ENCODE measurements around the gene KPTN. TPM values are rescaled to one million over a fixed set of nuclear protein-coding genes. Genes with fewer than 3 reads are reported as not detected.

Gene KPTN
- total and polyA plus RNA-seq, 4 donors = 2.3 to 6.0 (median 4.0) TPM

GRCh38 chr19:47434088-47434487 is 49.9 kb downstream of the KPTN start:
- Histone ChIP-seq H3K4me3 (ENCODE audit: low read depth in 1 of 3, low read length in 3 of 3) (no peak overlapping the region), H3K4me1 (ENCODE audit: control insufficient read depth in 4 of 4, insufficient read depth in 4 of 4, low read length in 3 of 4) (peaks cover 2 to 7% (median 5%) of the 10 kb centered on the region in 4 donors), H3K27me3 (ENCODE audit: control insufficient read depth in 4 of 4, insufficient read depth in 4 of 4, low read length in 3 of 4) (peaks cover 0 to 9% (median 3%) of the 10 kb centered on the region in 4 donors), H3K9ac (ENCODE audit: low read depth in 1 of 2, low read length in 2 of 2) (no peak overlapping the region), H3K27ac (ENCODE audit: low read depth in 1 of 2, low read length in 2 of 2) (no peak overlapping the region), H3K9me3 (ENCODE audit: control insufficient read depth in 4 of 4, low read length in 3 of 4) (no peaks in the 10 kb centered on the region), H3K36me3 (ENCODE audit: control insufficient read depth in 4 of 4, insufficient read depth in 3 of 4, low read depth in 1 of 4, low read length in 3 of 4) (no peaks in the 10 kb centered on the region)
- TF ChIP-seq SP1 (IDR thresholded peaks at IDR 0.05) (no peak), EGR1 (IDR thresholded peaks at IDR 0.05; ENCODE audit: low read depth in 2 of 2) (no peak), TAF1 (conservative IDR thresholded peaks at IDR 0.05) (no peak), MAX (IDR thresholded peaks at IDR 0.05) (no peak), GABPA (IDR thresholded peaks at IDR 0.05 in 1 of 2, conservative IDR thresholded peaks at IDR 0.05 in 1 of 2) (no peak), RAD21 (IDR thresholded peaks at IDR 0.05) (no peak)
- DNase-seq (ENCODE audit: low spot score) = no peak
- WGBS = 75% methylated on average over 7 of the region's 7 CpGs

- H3K27me3 ChIP-seq (ENCODE audit: control insufficient read depth in 4 of 4, insufficient read depth in 4 of 4, low read length in 3 of 4) = peaks cover 0 to 6% (median 3%) of the 10 kb centered on the region in 4 donors
- DNase-seq (ENCODE audit: low spot score) = no peak
- no peak overlapping the region for H3K27ac ChIP-seq (ENCODE audit: low read depth in 1 of 2, low read length in 2 of 2)
- H3K9me3 ChIP-seq (ENCODE audit: control insufficient read depth in 4 of 4, low read length in 3 of 4) = no peaks in the 10 kb centered on the region
- no peaks in the 10 kb centered on the region for H3K36me3 ChIP-seq (ENCODE audit: control insufficient read depth in 4 of 4, insufficient read depth in 3 of 4, low read depth in 1 of 4, low read length in 3 of 4)
- TF ChIP-seq YY1 (IDR thresholded peaks at IDR 0.05) (no peak), SP1 (IDR thresholded peaks at IDR 0.05) (no peak), FOXA1 (IDR thresholded peaks at IDR 0.05) (no peak), TAF1 (conservative IDR thresholded peaks at IDR 0.05) (no peak), EGR1 (IDR thresholded peaks at IDR 0.05; ENCODE audit: low read depth in 2 of 2) (no peak), GABPA (IDR thresholded peaks at IDR 0.05 in 1 of 2, conservative IDR thresholded peaks at IDR 0.05 in 1 of 2) (no peak), MAX (IDR thresholded peaks at IDR 0.05) (no peak), NR2F2 (IDR thresholded peaks at IDR 0.05) (no peak), JUND (IDR thresholded peaks at IDR 0.05) (no peak), HNF4G (IDR thresholded peaks at IDR 0.05) (no peak), REST (IDR thresholded peaks at IDR 0.05) (no peak)
- peaks cover 2 to 8% (median 5%) of the 10 kb centered on the region in 4 donors for H3K4me1 ChIP-seq (ENCODE audit: control insufficient read depth in 4 of 4, insufficient read depth in 4 of 4, low read length in 3 of 4)
- no peak overlapping the region for H3K9ac ChIP-seq (ENCODE audit: low read depth in 1 of 2, low read length in 2 of 2)
- 35% methylated on average over 1 of the region's 1 CpG for WGBS
- no peak overlapping the region for H3K4me3 ChIP-seq (ENCODE audit: low read depth in 1 of 3, low read length in 3 of 3)
These were observed 50.9 kb downstream of the KPTN start for GRCh38 chr19:47433121-47433520.

GRCh38 chr19:47432499-47432898 is 51.5 kb downstream of the KPTN start:
- Histone ChIP-seq H3K9ac (ENCODE audit: low read depth in 1 of 2, low read length in 2 of 2) (no peak overlapping the region), H3K4me3 (ENCODE audit: low read depth in 1 of 3, low read length in 3 of 3) (no peak overlapping the region), H3K27ac (ENCODE audit: low read depth in 1 of 2, low read length in 2 of 2) (no peak overlapping the region), H3K27me3 (ENCODE audit: control insufficient read depth in 4 of 4, insufficient read depth in 4 of 4, low read length in 3 of 4) (peaks cover 0 to 6% (median 3%) of the 10 kb centered on the region in 4 donors), H3K36me3 (ENCODE audit: control insufficient read depth in 4 of 4, insufficient read depth in 3 of 4, low read depth in 1 of 4, low read length in 3 of 4) (no peaks in the 10 kb centered on the region), H3K9me3 (ENCODE audit: control insufficient read depth in 4 of 4, low read length in 3 of 4) (no peaks in the 10 kb centered on the region), H3K4me1 (ENCODE audit: control insufficient read depth in 4 of 4, insufficient read depth in 4 of 4, low read length in 3 of 4) (peaks cover 2 to 10% (median 5%) of the 10 kb centered on the region in 4 donors)
- no peak for DNase-seq (ENCODE audit: low spot score)
- TF ChIP-seq CTCF (IDR thresholded peaks at IDR 0.05; ENCODE audit: low read depth, low read length, missing input control) (no peak), SP1 (IDR thresholded peaks at IDR 0.05) (no peak), EGR1 (IDR thresholded peaks at IDR 0.05; ENCODE audit: low read depth in 2 of 2) (no peak), GABPA (IDR thresholded peaks at IDR 0.05 in 1 of 2, conservative IDR thresholded peaks at IDR 0.05 in 1 of 2) (no peak), ATF3 (IDR thresholded peaks at IDR 0.05) (no peak), HNF4A (conservative IDR thresholded peaks at IDR 0.05) (no peak), RAD21 (IDR thresholded peaks at IDR 0.05) (no peak), MAX (IDR thresholded peaks at IDR 0.05) (no peak), TAF1 (conservative IDR thresholded peaks at IDR 0.05) (no peak), YY1 (IDR thresholded peaks at IDR 0.05) (no peak)

All from liver (tissue), 9 donors.